Panc1 (cell line): Measurements from ENCODE around the gene DZIP1.

Source experiments
- POLR2AphosphoS5 ChIP-seq: IDR thresholded peaks from 2 replicates; pipeline ENCODE4 v1.6.1; 2012; ENCODE audit warnings: mild to moderate bottlenecking, low read depth, low read length, moderate library complexity
- SIN3A ChIP-seq: IDR thresholded peaks from 2 replicates; pipeline ENCODE4 v1.6.1; 2012; ENCODE audit warnings: low read depth, mild to moderate bottlenecking, low read length, moderate library complexity, borderline replicate concordance; ENCODE audit not compliant: insufficient read depth
- TF ChIP-seq, protein P1 (sequence below): fragments of 450-650 bp; IDR thresholded peaks from 2 replicates; pipeline ENCODE4 v1.5.1; 2017; ENCODE audit warnings: mild to moderate bottlenecking
- TF ChIP-seq, protein P2 (sequence below), 2 experiments: IDR thresholded peaks; 2 replicates each; pipeline ENCODE4 v1.6.1; 2011 to 2012; ENCODE audit warnings: low read depth in 2 of 2, control low read depth in 1 of 2, low read length in 1 of 2, mild to moderate bottlenecking in 1 of 2, moderate library complexity in 1 of 2; ENCODE audit not compliant: insufficient read depth in 1 of 2

DNA sequence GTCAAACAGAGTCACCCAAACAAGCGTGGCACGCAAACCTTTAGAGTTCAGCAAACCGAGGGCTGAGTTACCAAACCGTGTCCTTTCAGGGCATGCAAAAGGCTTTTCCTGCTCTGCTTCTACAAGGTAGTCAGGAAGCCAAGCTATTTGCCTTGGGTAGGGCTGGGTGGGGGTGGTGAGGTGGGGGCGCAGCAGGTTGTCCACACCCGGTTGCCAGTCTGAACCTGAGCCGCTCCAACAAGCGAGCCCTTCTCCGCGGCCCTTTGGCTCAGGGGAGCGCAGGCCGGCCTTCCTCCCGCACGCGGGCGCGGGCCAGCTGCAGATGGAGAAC lies 92.3 kb downstream of the DZIP1 start:
- TF ChIP-seq, protein P1, sequence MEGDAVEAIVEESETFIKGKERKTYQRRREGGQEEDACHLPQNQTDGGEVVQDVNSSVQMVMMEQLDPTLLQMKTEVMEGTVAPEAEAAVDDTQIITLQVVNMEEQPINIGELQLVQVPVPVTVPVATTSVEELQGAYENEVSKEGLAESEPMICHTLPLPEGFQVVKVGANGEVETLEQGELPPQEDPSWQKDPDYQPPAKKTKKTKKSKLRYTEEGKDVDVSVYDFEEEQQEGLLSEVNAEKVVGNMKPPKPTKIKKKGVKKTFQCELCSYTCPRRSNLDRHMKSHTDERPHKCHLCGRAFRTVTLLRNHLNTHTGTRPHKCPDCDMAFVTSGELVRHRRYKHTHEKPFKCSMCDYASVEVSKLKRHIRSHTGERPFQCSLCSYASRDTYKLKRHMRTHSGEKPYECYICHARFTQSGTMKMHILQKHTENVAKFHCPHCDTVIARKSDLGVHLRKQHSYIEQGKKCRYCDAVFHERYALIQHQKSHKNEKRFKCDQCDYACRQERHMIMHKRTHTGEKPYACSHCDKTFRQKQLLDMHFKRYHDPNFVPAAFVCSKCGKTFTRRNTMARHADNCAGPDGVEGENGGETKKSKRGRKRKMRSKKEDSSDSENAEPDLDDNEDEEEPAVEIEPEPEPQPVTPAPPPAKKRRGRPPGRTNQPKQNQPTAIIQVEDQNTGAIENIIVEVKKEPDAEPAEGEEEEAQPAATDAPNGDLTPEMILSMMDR: no peak
- TF ChIP-seq, protein P2, sequence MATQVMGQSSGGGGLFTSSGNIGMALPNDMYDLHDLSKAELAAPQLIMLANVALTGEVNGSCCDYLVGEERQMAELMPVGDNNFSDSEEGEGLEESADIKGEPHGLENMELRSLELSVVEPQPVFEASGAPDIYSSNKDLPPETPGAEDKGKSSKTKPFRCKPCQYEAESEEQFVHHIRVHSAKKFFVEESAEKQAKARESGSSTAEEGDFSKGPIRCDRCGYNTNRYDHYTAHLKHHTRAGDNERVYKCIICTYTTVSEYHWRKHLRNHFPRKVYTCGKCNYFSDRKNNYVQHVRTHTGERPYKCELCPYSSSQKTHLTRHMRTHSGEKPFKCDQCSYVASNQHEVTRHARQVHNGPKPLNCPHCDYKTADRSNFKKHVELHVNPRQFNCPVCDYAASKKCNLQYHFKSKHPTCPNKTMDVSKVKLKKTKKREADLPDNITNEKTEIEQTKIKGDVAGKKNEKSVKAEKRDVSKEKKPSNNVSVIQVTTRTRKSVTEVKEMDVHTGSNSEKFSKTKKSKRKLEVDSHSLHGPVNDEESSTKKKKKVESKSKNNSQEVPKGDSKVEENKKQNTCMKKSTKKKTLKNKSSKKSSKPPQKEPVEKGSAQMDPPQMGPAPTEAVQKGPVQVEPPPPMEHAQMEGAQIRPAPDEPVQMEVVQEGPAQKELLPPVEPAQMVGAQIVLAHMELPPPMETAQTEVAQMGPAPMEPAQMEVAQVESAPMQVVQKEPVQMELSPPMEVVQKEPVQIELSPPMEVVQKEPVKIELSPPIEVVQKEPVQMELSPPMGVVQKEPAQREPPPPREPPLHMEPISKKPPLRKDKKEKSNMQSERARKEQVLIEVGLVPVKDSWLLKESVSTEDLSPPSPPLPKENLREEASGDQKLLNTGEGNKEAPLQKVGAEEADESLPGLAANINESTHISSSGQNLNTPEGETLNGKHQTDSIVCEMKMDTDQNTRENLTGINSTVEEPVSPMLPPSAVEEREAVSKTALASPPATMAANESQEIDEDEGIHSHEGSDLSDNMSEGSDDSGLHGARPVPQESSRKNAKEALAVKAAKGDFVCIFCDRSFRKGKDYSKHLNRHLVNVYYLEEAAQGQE (IDR thresholded peaks at IDR 0.05; ENCODE audit: insufficient read depth in 1 of 2, low read depth in 2 of 2, low read length in 1 of 2): no peak
- no peak for TF ChIP-seq POLR2AphosphoS5
- TF ChIP-seq SIN3A: no peak
